Mesendoderm (in vitro differentiated cells): Measurements from ENCODE around the gene IL1F10.

Experiments
- DNase-seq: peaks from one replicate; pipeline ENCODE4 v3.0.0; 2013
- H2AK5ac ChIP-seq: 2 replicates; pipeline ENCODE4 v1.6.1; 2013; ENCODE audit warnings: low read length, inconsistent platforms
- H2BK120ac ChIP-seq: 2 replicates; pipeline ENCODE4 v1.6.1; 2013; ENCODE audit warnings: low read depth, mild to moderate bottlenecking, low read length, moderate library complexity, mixed read lengths
- H2BK15ac ChIP-seq: replicated peaks from 2 replicates; pipeline ENCODE4 v1.6.1; 2013; ENCODE audit warnings: low read depth, mild to moderate bottlenecking, moderate library complexity
- H2BK5ac ChIP-seq: 2 replicates; pipeline ENCODE4 v1.6.1; 2013; ENCODE audit warnings: low read length, inconsistent platforms
- H3K18ac ChIP-seq: 2 replicates; pipeline ENCODE4 v1.6.1; 2013; ENCODE audit warnings: mild to moderate bottlenecking, low read length, mixed read lengths
- H3K23ac ChIP-seq: one replicate; pipeline ENCODE4 v1.6.1; 2013; ENCODE audit warnings: low read length
- H3K27ac ChIP-seq: 2 replicates; pipeline ENCODE4 v1.5.1; 2013; ENCODE audit warnings: low read depth, mild to moderate bottlenecking, inconsistent platforms, low read length, moderate library complexity
- H3K27me3 ChIP-seq: 2 replicates; pipeline ENCODE4 v1.6.1; 2013; ENCODE audit warnings: low read length, control low read depth, mild to moderate bottlenecking, inconsistent platforms; ENCODE audit not compliant: insufficient read depth, poor library complexity
- H3K36me3 ChIP-seq: 2 replicates; pipeline ENCODE4 v1.6.1; 2013; ENCODE audit warnings: low read length, inconsistent platforms; ENCODE audit not compliant: control insufficient read depth, insufficient read depth
- H3K4ac ChIP-seq: one replicate; pipeline ENCODE4 v1.6.1; 2013; ENCODE audit warnings: low read depth, mild to moderate bottlenecking, low read length, moderate library complexity
- H3K4me1 ChIP-seq: 2 replicates; pipeline ENCODE4 v1.6.1; 2013; ENCODE audit warnings: low read depth, low read length, inconsistent platforms; ENCODE audit not compliant: control insufficient read depth
- H3K4me2 ChIP-seq: 2 replicates; pipeline ENCODE4 v1.6.1; 2013; ENCODE audit warnings: low read length
- H3K4me3 ChIP-seq: 2 replicates; pipeline ENCODE4 v1.5.1; 2013; ENCODE audit warnings: mild to moderate bottlenecking, low read length
- H3K56ac ChIP-seq: one replicate; pipeline ENCODE4 v1.6.1; 2013; ENCODE audit warnings: low read length
- H3K79me1 ChIP-seq: 2 replicates; pipeline ENCODE4 v1.6.1; 2013; ENCODE audit warnings: low read length, inconsistent platforms
- H3K79me2 ChIP-seq: 2 replicates; pipeline ENCODE4 v1.6.1; 2013; ENCODE audit warnings: mild to moderate bottlenecking, low read length; ENCODE audit not compliant: control insufficient read depth, insufficient read depth
- H3K9ac ChIP-seq: 2 replicates; pipeline ENCODE4 v1.6.1; 2013; ENCODE audit warnings: low read length, inconsistent platforms
- H4K5ac ChIP-seq: one replicate; pipeline ENCODE4 v1.6.1; 2013; ENCODE audit warnings: low read length
- H4K8ac ChIP-seq: one replicate; pipeline ENCODE4 v1.6.1; 2013; ENCODE audit warnings: low read depth, mild to moderate bottlenecking, control low read depth, low read length, moderate library complexity
- WGBS: extraction: QIAGEN DNeasy Blood & Tissue Kit; methylation state at CpG from one replicate; pipeline ENCODE4 v1.1.7; 2013; ENCODE audit warnings: low lambda C conversion rate, missing lambda C conversion rate; ENCODE audit not compliant: insufficient coverage; ENCODE audit errors: extremely low coverage; 5-methylcytosine and 5-hydroxymethylcytosine counted together

The IL1F10 gene

GRCh38 chr2:113098532-113098931, 30.8 kb downstream of the IL1F10 start:
- no peak overlapping the region for H3K4me2 ChIP-seq
- no CpG with 5 or more reads among the region's 6 CpGs for WGBS

GRCh38 chr2:113102133-113102532, 34.4 kb downstream of the IL1F10 start:
- H3K27me3 ChIP-seq: no peaks in the 10 kb centered on the region
- no peak overlapping the region for H3K27ac ChIP-seq
- H3K18ac ChIP-seq: no peak overlapping the region
- H3K4me3 ChIP-seq: no peak overlapping the region
- H4K8ac ChIP-seq: no peak overlapping the region
- no peak overlapping the region for H2BK120ac ChIP-seq
- H4K5ac ChIP-seq: no peak overlapping the region
- no peaks in the 10 kb centered on the region for H3K79me2 ChIP-seq
- no peak overlapping the region for H2BK15ac ChIP-seq
- WGBS: no CpG with 5 or more reads among the region's 2 CpGs
- no peaks in the 10 kb centered on the region for H3K36me3 ChIP-seq
- H2AK5ac ChIP-seq: no peak overlapping the region
- no peak overlapping the region for H3K4me2 ChIP-seq
- H3K4me1 ChIP-seq: no peaks in the 10 kb centered on the region
- no peak overlapping the region for H3K9ac ChIP-seq
- H3K23ac ChIP-seq: no peak overlapping the region
- H2BK5ac ChIP-seq: no peak overlapping the region
- no peaks in the 10 kb centered on the region for H3K79me1 ChIP-seq
- H3K56ac ChIP-seq: no peak overlapping the region
- DNase-seq: no peak
- no peak overlapping the region for H3K4ac ChIP-seq

More at GRCh38 chr2:113098532-113098931, 30.8 kb downstream of the IL1F10 start:
- H3K56ac ChIP-seq: no peak overlapping the region
- H4K8ac ChIP-seq: no peak overlapping the region
- no peak overlapping the region for H3K4me3 ChIP-seq
- H3K23ac ChIP-seq: no peak overlapping the region
- H3K4ac ChIP-seq: no peak overlapping the region
- H3K79me1 ChIP-seq: no peaks in the 10 kb centered on the region
- H3K27ac ChIP-seq: no peak overlapping the region
- H3K18ac ChIP-seq: no peak overlapping the region
- H2AK5ac ChIP-seq: no peak overlapping the region
- H2BK5ac ChIP-seq: no peak overlapping the region
- no peak overlapping the region for H4K5ac ChIP-seq
- no peaks in the 10 kb centered on the region for H3K36me3 ChIP-seq
- no peaks in the 10 kb centered on the region for H3K4me1 ChIP-seq
- H2BK120ac ChIP-seq: no peak overlapping the region
- no peak for DNase-seq
- no peak overlapping the region for H2BK15ac ChIP-seq
- H3K9ac ChIP-seq: no peak overlapping the region
- H3K79me2 ChIP-seq: no peaks in the 10 kb centered on the region
- no peaks in the 10 kb centered on the region for H3K27me3 ChIP-seq

GRCh38 chr2:113103277-113103676, 35.5 kb downstream of the IL1F10 start:
- H3K79me2 ChIP-seq: no peaks in the 10 kb centered on the region
- no peak overlapping the region for H3K4me2 ChIP-seq
- H3K9ac ChIP-seq: no peak overlapping the region
- H3K23ac ChIP-seq: no peak overlapping the region
- no peak overlapping the region for H2BK15ac ChIP-seq
- H3K27me3 ChIP-seq: no peaks in the 10 kb centered on the region
- no peak for DNase-seq
- WGBS: no CpG with 5 or more reads among the region's 4 CpGs
- H3K56ac ChIP-seq: no peak overlapping the region
- H4K5ac ChIP-seq: no peak overlapping the region
- no peak overlapping the region for H3K4ac ChIP-seq
- no peak overlapping the region for H3K18ac ChIP-seq
- no peak overlapping the region for H2BK120ac ChIP-seq
- no peaks in the 10 kb centered on the region for H3K36me3 ChIP-seq
- no peak overlapping the region for H2AK5ac ChIP-seq
- no peak overlapping the region for H2BK5ac ChIP-seq
- H3K27ac ChIP-seq: no peak overlapping the region
- no peaks in the 10 kb centered on the region for H3K4me1 ChIP-seq
- no peaks in the 10 kb centered on the region for H3K79me1 ChIP-seq
- no peak overlapping the region for H4K8ac ChIP-seq
- H3K4me3 ChIP-seq: no peak overlapping the region

- Histone ChIP-seq H3K18ac (no peak overlapping the region), H3K9ac (no peak overlapping the region), H3K79me2 (no peaks in the 10 kb centered on the region), H3K36me3 (no peaks in the 10 kb centered on the region), H3K79me1 (no peaks in the 10 kb centered on the region), H3K27ac (no peak overlapping the region), H3K4me1 (no peaks in the 10 kb centered on the region), H3K4ac (no peak overlapping the region), H3K4me2 (no peak overlapping the region), H2BK5ac (no peak overlapping the region), H4K8ac (no peak overlapping the region), H3K4me3 (no peak overlapping the region), H2BK120ac (no peak overlapping the region), H4K5ac (no peak overlapping the region), H3K27me3 (no peaks in the 10 kb centered on the region), H3K56ac (no peak overlapping the region), H3K23ac (no peak overlapping the region), H2AK5ac (no peak overlapping the region), H2BK15ac (no peak overlapping the region)
- WGBS: no CpG with 5 or more reads among the region's 3 CpGs
- DNase-seq: no peak
Observed at GRCh38 chr2:113104054-113104611, 36.4 kb downstream of the IL1F10 start.

GRCh38 chr2:113105047-113105785, 37.4 kb downstream of the IL1F10 start:
- Histone ChIP-seq H2BK15ac (no peak overlapping the region), H2BK5ac (no peak overlapping the region), H3K4me1 (no peaks in the 10 kb centered on the region), H3K56ac (no peak overlapping the region), H3K4ac (no peak overlapping the region), H3K36me3 (no peaks in the 10 kb centered on the region), H4K5ac (no peak overlapping the region), H3K23ac (no peak overlapping the region), H2BK120ac (no peak overlapping the region), H3K4me2 (no peak overlapping the region), H3K79me2 (no peaks in the 10 kb centered on the region), H3K18ac (no peak overlapping the region), H3K27me3 (no peaks in the 10 kb centered on the region), H3K9ac (no peak overlapping the region), H2AK5ac (no peak overlapping the region), H3K4me3 (no peak overlapping the region), H3K27ac (no peak overlapping the region), H4K8ac (no peak overlapping the region), H3K79me1 (no peaks in the 10 kb centered on the region)
- WGBS: no CpG with 5 or more reads among the region's 6 CpGs
- no peak for DNase-seq

- no peak overlapping the region for H3K4me3 ChIP-seq
- H4K5ac ChIP-seq: no peak overlapping the region
- H2BK15ac ChIP-seq: no peak overlapping the region
- H2BK120ac ChIP-seq: no peak overlapping the region
- H3K18ac ChIP-seq: no peak overlapping the region
- H2BK5ac ChIP-seq: no peak overlapping the region
- no peaks in the 10 kb centered on the region for H3K79me1 ChIP-seq
- no peak overlapping the region for H4K8ac ChIP-seq
- H3K4me2 ChIP-seq: no peak overlapping the region
- H3K9ac ChIP-seq: no peak overlapping the region
- H3K23ac ChIP-seq: no peak overlapping the region
- H3K4me1 ChIP-seq: no peaks in the 10 kb centered on the region
- no peak overlapping the region for H3K27ac ChIP-seq
- no peak overlapping the region for H3K56ac ChIP-seq
- H3K4ac ChIP-seq: no peak overlapping the region
- DNase-seq: no peak
- H2AK5ac ChIP-seq: no peak overlapping the region
- H3K27me3 ChIP-seq: no peaks in the 10 kb centered on the region
- H3K36me3 ChIP-seq: no peaks in the 10 kb centered on the region
- H3K79me2 ChIP-seq: no peaks in the 10 kb centered on the region
- no CpG with 5 or more reads among the region's 3 CpGs for WGBS
Observed at GRCh38 chr2:113111121-113111520, 43.4 kb downstream of the IL1F10 start.
